Suprapubic skin (tissue), 3 donors: Measurements from ENCODE around the gene CYP4F2.

Experiments
- EP300 ChIP-seq: sonication (generic); formaldehyde crosslinking; IDR thresholded peaks from one replicate; pipeline ENCODE4 v1.6.1; 2017; ENCODE audit warnings: antibody characterized with exemption
- POLR2A ChIP-seq, 2 donors: fragments of 450-650 bp; IDR thresholded peaks; one replicate each; pipeline ENCODE4 v1.6.1; 2017; ENCODE audit warnings: antibody characterized with exemption in 2 of 2, mild to moderate bottlenecking in 2 of 2, moderate library complexity in 2 of 2
- TF ChIP-seq, protein P1 (sequence below), 2 donors: fragments of 200-600 bp in 1 of 2; fragments of 450-650 bp in 1 of 2; sonication (generic) in 1 of 2; IDR thresholded peaks; one replicate each; pipeline ENCODE4 v1.5.1; 2016 to 2019; ENCODE audit warnings: antibody characterized with exemption in 2 of 2, mild to moderate bottlenecking in 1 of 2, moderate library complexity in 1 of 2

GRCh38 chr19:15922021-15922420 is 24.1 kb upstream of the CYP4F2 start:
- TF ChIP-seq, protein P1, sequence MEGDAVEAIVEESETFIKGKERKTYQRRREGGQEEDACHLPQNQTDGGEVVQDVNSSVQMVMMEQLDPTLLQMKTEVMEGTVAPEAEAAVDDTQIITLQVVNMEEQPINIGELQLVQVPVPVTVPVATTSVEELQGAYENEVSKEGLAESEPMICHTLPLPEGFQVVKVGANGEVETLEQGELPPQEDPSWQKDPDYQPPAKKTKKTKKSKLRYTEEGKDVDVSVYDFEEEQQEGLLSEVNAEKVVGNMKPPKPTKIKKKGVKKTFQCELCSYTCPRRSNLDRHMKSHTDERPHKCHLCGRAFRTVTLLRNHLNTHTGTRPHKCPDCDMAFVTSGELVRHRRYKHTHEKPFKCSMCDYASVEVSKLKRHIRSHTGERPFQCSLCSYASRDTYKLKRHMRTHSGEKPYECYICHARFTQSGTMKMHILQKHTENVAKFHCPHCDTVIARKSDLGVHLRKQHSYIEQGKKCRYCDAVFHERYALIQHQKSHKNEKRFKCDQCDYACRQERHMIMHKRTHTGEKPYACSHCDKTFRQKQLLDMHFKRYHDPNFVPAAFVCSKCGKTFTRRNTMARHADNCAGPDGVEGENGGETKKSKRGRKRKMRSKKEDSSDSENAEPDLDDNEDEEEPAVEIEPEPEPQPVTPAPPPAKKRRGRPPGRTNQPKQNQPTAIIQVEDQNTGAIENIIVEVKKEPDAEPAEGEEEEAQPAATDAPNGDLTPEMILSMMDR (IDR thresholded peaks at IDR 0.05) = no peak
- TF ChIP-seq POLR2A (IDR thresholded peaks at IDR 0.05) (no peak), EP300 (no peak)
